GM12801 (cell line): ENCODE measurements around the gene STC2.

ENCODE experiments used
- TF ChIP-seq, protein P1 (sequence below): IDR thresholded peaks from one replicate; pipeline ENCODE4 v1.5.1; 2011; ENCODE audit warnings: control low read depth; ENCODE audit not compliant: insufficient read length; ENCODE audit errors: extremely low read depth

STC2 gene

GRCh38 chr5:173314166-173314952, 13.9 kb downstream of the STC2 start:
- TF ChIP-seq, protein P1, sequence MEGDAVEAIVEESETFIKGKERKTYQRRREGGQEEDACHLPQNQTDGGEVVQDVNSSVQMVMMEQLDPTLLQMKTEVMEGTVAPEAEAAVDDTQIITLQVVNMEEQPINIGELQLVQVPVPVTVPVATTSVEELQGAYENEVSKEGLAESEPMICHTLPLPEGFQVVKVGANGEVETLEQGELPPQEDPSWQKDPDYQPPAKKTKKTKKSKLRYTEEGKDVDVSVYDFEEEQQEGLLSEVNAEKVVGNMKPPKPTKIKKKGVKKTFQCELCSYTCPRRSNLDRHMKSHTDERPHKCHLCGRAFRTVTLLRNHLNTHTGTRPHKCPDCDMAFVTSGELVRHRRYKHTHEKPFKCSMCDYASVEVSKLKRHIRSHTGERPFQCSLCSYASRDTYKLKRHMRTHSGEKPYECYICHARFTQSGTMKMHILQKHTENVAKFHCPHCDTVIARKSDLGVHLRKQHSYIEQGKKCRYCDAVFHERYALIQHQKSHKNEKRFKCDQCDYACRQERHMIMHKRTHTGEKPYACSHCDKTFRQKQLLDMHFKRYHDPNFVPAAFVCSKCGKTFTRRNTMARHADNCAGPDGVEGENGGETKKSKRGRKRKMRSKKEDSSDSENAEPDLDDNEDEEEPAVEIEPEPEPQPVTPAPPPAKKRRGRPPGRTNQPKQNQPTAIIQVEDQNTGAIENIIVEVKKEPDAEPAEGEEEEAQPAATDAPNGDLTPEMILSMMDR: no peak

GRCh38 chr5:173313351-173313801, 14.8 kb downstream of the STC2 start:
- TF ChIP-seq, protein P1: no peak

- TF ChIP-seq, protein P1: no peak
Measured at GRCh38 chr5:173312821-173313220, 15.4 kb downstream of the STC2 start.

DNA sequence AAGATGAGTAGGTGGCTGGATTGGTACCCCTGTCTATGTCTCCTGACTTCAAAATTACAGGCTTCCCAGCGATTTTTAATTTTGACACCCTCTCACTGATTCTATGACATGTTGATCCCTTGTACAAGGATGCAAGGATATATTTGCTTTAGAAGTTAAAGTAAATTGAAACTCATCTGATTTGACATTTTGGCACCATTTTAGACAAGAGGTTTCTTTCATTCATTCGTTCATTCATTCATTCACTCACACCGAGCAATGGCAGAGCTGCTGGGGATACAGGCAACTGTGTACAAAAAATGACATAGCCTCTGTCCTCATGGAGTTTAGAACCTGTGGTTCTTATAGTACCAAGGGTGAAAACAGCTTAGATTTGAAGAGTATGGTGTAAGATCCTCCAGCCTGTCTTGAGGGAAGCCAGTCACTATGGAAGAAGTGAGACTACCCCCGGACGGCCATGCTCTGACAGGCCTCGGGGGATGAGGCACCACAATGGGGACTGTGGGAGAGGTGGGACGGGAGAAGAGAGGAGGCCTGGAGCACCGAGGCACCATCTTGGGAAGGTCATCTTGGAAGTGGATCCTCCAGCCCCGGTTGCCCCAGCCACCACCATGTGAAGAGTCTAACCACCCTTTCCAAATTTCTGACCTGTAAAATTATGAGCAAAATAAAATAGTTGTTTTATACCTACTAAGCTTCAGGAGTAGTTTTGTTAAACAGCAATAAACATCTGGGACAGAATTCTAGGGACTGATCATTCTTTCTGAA, 16.2 kb downstream of the STC2 start:
- TF ChIP-seq, protein P1: no peak

- TF ChIP-seq, protein P1: no peak
Measured at GRCh38 chr5:173310861-173311785, 17.1 kb downstream of the STC2 start.

DNA sequence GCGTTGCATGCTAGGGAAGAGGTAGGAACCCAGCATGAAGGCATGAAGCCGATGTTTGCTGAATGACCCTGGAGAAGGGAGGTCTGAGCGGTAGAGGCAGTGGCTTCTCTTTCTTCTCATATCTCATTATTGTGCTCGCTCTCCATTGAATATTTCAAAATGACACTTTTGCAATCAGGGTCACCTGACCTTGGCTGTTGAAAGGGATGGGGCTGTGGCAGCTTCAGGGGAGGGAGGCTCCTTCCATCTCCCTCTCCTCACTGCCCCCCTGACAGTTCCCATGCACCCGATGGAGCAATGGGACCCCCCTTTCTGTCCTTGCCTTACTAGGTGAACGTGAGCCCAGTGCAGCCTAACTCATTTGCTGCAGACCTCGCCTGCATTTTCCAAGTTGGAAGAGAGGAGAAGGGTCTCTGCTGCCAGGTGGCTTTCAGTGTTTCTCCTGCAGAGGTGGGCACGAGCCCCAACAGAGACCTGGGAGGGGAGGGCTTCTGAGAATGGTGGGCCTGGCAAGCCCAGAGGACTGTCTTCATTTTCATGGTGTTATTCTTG, 17.9 kb downstream of the STC2 start:
- TF ChIP-seq, protein P1: no peak
